GM12878 (cell line): ENCODE data around the gene FADS3. TPM values are rescaled to one million over a fixed set of nuclear protein-coding genes. Genes with fewer than 3 reads are reported as not detected.

ENCODE experiments used
- ATAC-seq: fragments of 200-7000 bp; cut with Tn5 transposase; 3 replicates; pipeline ENCODE4 v1.9.1; 2020; ENCODE audit warnings: mild to moderate bottlenecking, moderate library complexity
- BruUV-seq: library from RNA; stranded (reverse); fragments of 400-500 nt; replicated peaks from 2 replicates; lab custom pipeline; 2021; lab: Mats Ljungman, UMichigan
- CTCF ChIA-PET: fragments of 300-600 bp; sonication (Branson Sonifier 250); formaldehyde crosslinking; extraction: SDS; loops from one replicate; lab custom pipeline; 2021; ENCODE audit warnings: inconsistent platforms; lab: Yijun Ruan, JAX
- POLR2A ChIA-PET: fragments of 350-600 bp; formaldehyde crosslinking; extraction: SDS; loops from one replicate; lab custom pipeline; 2021; ENCODE audit warnings: inconsistent platforms; lab: Charles Lee
- RAD21 ChIA-PET: fragments of 300-600 bp; sonication (Branson Sonifier 250); formaldehyde crosslinking; loops from one replicate; lab custom pipeline; 2023; ENCODE audit warnings: antibody characterized with exemption; ENCODE audit not compliant: unreplicated experiment; lab: Charles Lee
- SMC1A ChIA-PET: fragments of 300-600 bp; sonication (Branson Sonifier 250); formaldehyde crosslinking; loops from one replicate; lab custom pipeline; 2023; ENCODE audit not compliant: unreplicated experiment, uncharacterized antibody; lab: Charles Lee
- DNase-seq: peaks from one replicate; pipeline ENCODE4 v3.0.0-alpha.2; 2011; ENCODE audit warnings: low read depth, low spot score
- FAIRE-seq: peaks from 3 replicates; lab custom pipeline; 2011; peaks lifted over from hg19 to GRCh38; lab: Jason Lieb, UNC
- H2AFZ ChIP-seq: 2 replicates; pipeline ENCODE4 v1.6.0; 2011; ENCODE audit warnings: low read depth, low read length, control low read depth; ENCODE audit not compliant: control insufficient read depth
- H3K27ac ChIP-seq: 2 replicates; pipeline ENCODE4 v1.5.1; 2011; ENCODE audit warnings: control low read depth; ENCODE audit not compliant: control insufficient read depth, insufficient read depth
- H3K27me3 ChIP-seq, 2 experiments: replicated peaks in 1 of 2; 2 replicates each; pipeline versions ENCODE4 v1.6.0 to v1.6.1; 2011; ENCODE audit warnings: low read length in 1 of 2; ENCODE audit not compliant: control insufficient read depth in 2 of 2, insufficient read depth in 2 of 2
- H3K36me3 ChIP-seq, 2 experiments: 2 replicates each; pipeline ENCODE4 v1.5.1; 2011; ENCODE audit warnings: low read length in 1 of 2; ENCODE audit not compliant: control insufficient read depth in 2 of 2, insufficient read depth in 2 of 2
- H3K4me1 ChIP-seq: 2 replicates; pipeline ENCODE4 v1.6.1; 2011; ENCODE audit warnings: mild to moderate bottlenecking, low read length, moderate library complexity, mixed read lengths; ENCODE audit not compliant: control insufficient read depth, insufficient read depth
- H3K4me2 ChIP-seq: 2 replicates; pipeline ENCODE4 v1.6.0; 2011; ENCODE audit warnings: control low read depth; ENCODE audit not compliant: control insufficient read depth, insufficient read depth
- H3K4me3 ChIP-seq: fragments of 200-600 bp; sonication (generic); 2 replicates; pipeline ENCODE4 v1.5.1; 2016
- H3K79me2 ChIP-seq: 2 replicates; pipeline ENCODE4 v1.6.0; 2011; ENCODE audit warnings: low read length; ENCODE audit not compliant: control insufficient read depth, insufficient read depth
- H3K9ac ChIP-seq: 2 replicates; pipeline ENCODE4 v1.8.0; 2011; ENCODE audit warnings: low read length, control low read depth, mixed read lengths; ENCODE audit not compliant: control insufficient read depth, insufficient read depth
- H3K9me3 ChIP-seq: replicated peaks from 3 replicates; pipeline ENCODE4 v1.5.1; 2011; ENCODE audit warnings: mild to moderate bottlenecking, low read length; ENCODE audit not compliant: control insufficient read depth, insufficient read depth
- H4K20me1 ChIP-seq: 2 replicates; pipeline ENCODE4 v1.6.0; 2011; ENCODE audit not compliant: control insufficient read depth, insufficient read depth
- CEBPB ChIP-seq, 2 experiments: fragments of 150-350 bp in 1 of 2; IDR thresholded peaks; 2 replicates each; pipeline ENCODE4 v1.6.1; 2012 to 2014; ENCODE audit warnings: low read depth in 2 of 2, low read length in 2 of 2, borderline replicate concordance in 1 of 2, inconsistent platforms in 1 of 2
- E2F8 ChIP-seq: fragments of 450-650 bp; IDR thresholded peaks from 2 replicates; pipeline ENCODE4 v1.6.1; 2018; ENCODE audit warnings: mild to moderate bottlenecking, low read depth, moderate library complexity; ENCODE audit not compliant: partially characterized antibody
- EP300 ChIP-seq, 2 experiments: fragments of 150-350 bp in 1 of 2; IDR thresholded peaks; 2 replicates each; pipeline ENCODE4 v1.6.1; 2011 to 2012; ENCODE audit warnings: low read depth in 2 of 2, low read length in 2 of 2, borderline replicate concordance in 1 of 2, improper control_type of control experiment in 1 of 2, inconsistent platforms in 1 of 2; ENCODE audit not compliant: control insufficient read depth in 1 of 2
- HDAC2 ChIP-seq: fragments of 200-600 bp; sonication (generic); IDR thresholded peaks from 2 replicates; pipeline ENCODE4 v1.6.1; 2017
- HDGF ChIP-seq: fragments of 450-650 bp; IDR thresholded peaks from 2 replicates; pipeline ENCODE4 v1.6.1; 2016; ENCODE audit warnings: antibody characterized with exemption
- NR2C1 ChIP-seq: fragments of 450-650 bp; IDR thresholded peaks from 2 replicates; pipeline ENCODE4 v1.6.1; 2017; ENCODE audit warnings: antibody characterized with exemption, mild to moderate bottlenecking, moderate library complexity
- SMAD1 ChIP-seq: fragments of 450-650 bp; IDR thresholded peaks from 2 replicates; pipeline ENCODE4 v1.6.1; 2018; ENCODE audit warnings: mild to moderate bottlenecking, low read depth; ENCODE audit not compliant: partially characterized antibody
- SUPT20H ChIP-seq: IDR thresholded peaks from 2 replicates; pipeline ENCODE4 v1.6.1; 2011; ENCODE audit warnings: low read depth, mild to moderate bottlenecking, low read length, moderate library complexity, borderline replicate concordance; ENCODE audit not compliant: control insufficient read depth
- TBL1XR1 ChIP-seq: IDR thresholded peaks from 2 replicates; pipeline ENCODE4 v1.6.1; 2012; ENCODE audit warnings: low read depth, low read length, improper control_type of control experiment
- TCF3 ChIP-seq: IDR thresholded peaks from 2 replicates; pipeline ENCODE4 v1.6.1; 2012; ENCODE audit warnings: low read depth, mild to moderate bottlenecking, low read length, borderline replicate concordance; ENCODE audit not compliant: insufficient read depth
- ZBTB33 ChIP-seq: fragments of 450-650 bp; IDR thresholded peaks from 2 replicates; pipeline ENCODE4 v1.6.1; 2017; ENCODE audit warnings: mild to moderate bottlenecking
- ZNF24 ChIP-seq: fragments of 450-650 bp; IDR thresholded peaks from 2 replicates; pipeline ENCODE4 v1.6.1; 2017; ENCODE audit warnings: antibody characterized with exemption, mild to moderate bottlenecking
- WGBS: methylation state at CpG from one replicate; pipeline ENCODE4 v1.1.6; 2016; ENCODE audit warnings: low lambda C conversion rate; ENCODE audit not compliant: insufficient replicate concordance, insufficient coverage; ENCODE audit errors: missing lambda C conversion rate; 5-methylcytosine and 5-hydroxymethylcytosine counted together
- in situ Hi-C: fragments of 300-500 bp; cut with MboI; formaldehyde crosslinking; loops from 9 replicates; pipeline ENCODE4 v1.14.3; 2018; ENCODE audit warnings: mixed read lengths
- intact Hi-C: fragments of 100-400 bp; cut with micrococcal nuclease; formaldehyde crosslinking; loops from one replicate; pipeline ENCODE4 v1.14.2; 2022; ENCODE audit not compliant: unreplicated experiment
- polyA plus RNA-seq, 11 experiments: library from polyadenylated mRNA; depleted of rRNA in 4 of 11; unstranded in 6 of 11; stranded (reverse) in 5 of 11; fragments of >200 nt; fragmentation: Nextera tagmentation in 4 of 11; fragmentation: Illumina TruSeq in 1 of 11; extraction: Ambion mirVana in 4 of 11; extraction: Trizol in 1 of 11; gene quantifications; 1 replicate in 1 of 11; 2 replicates in 10 of 11; pipeline versions ENCODE4 v1.2.1 to v1.2.3, GENCODE V29; 2011 to 2016; ENCODE audit warnings: inconsistent platforms in 2 of 11, missing spikeins in 2 of 11, low read depth in 1 of 11
- total RNA-seq, 4 experiments: library from RNA; depleted of rRNA in 3 of 4; stranded (reverse); fragments of >200 nt in 3 of 4; fragmentation: Illumina TruSeq in 1 of 4; extraction: Trizol in 1 of 4; gene quantifications; 2 replicates each; pipeline versions ENCODE4 v1.2.1 to v1.2.3, GENCODE V29; 2013 to 2021

Gene FADS3
- total and polyA plus RNA-seq, 10 of the 15 experiments (the other 5 are each of a cell fraction or from before 2014, with no cell fraction given): 0.23 to 8.1 (median 4.2) TPM

GRCh38 chr11:61912991-61913698 lies 21.8 kb upstream of the FADS3 start:
- Histone ChIP-seq H3K36me3 (no peaks in the 10 kb centered on the region), H3K9ac (no peak overlapping the region), H2AFZ (no peak overlapping the region), H3K4me1 (no peaks in the 10 kb centered on the region), H3K4me3 (no peak overlapping the region), H4K20me1 (no peaks in the 10 kb centered on the region), H3K27ac (no peak overlapping the region), H3K79me2 (no peaks in the 10 kb centered on the region), H3K4me2 (no peak overlapping the region), H3K27me3 (peaks cover 4 to 8% of the 10 kb centered on the region in 2 experiments; a peak in 3 of 4 replicates), H3K9me3 (no peaks in the 10 kb centered on the region)
- ChIA-PET SMC1A (interaction anchor here (0.8 kb wide), 1 partner anchor 16 kb away, joined by 3 read pairs; no protein-coding TSS in a partner anchor), CTCF (interaction anchor here (1.1 to 1.9 kb wide), 2 partner anchors 15 to 169 kb away, joined by 5 to 12 read pairs; no protein-coding TSS in a partner anchor), POLR2A (no interaction called here), RAD21 (no interaction called here)
- intact Hi-C loops (no loop called here), in situ Hi-C loops (no loop called here)
- whole genome bisulfite sequencing: 38% methylated on average over 17 of the region's 18 CpGs
- DNase-seq (no peak), FAIRE-seq (no peak), ATAC-seq (no peak)
- BruUV-seq: no TSS peak
- TF ChIP-seq ZNF24 (no peak), ZBTB33 (no peak), SUPT20H (no peak), CEBPB (IDR thresholded peaks at IDR 0.05; ENCODE audit: borderline replicate concordance in 1 of 2, low read depth in 2 of 2, low read length in 2 of 2) (no peak), E2F8 (no peak), SMAD1 (no peak), NR2C1 (no peak), TBL1XR1 (no peak), HDAC2 (no peak), EP300 (IDR thresholded peaks at IDR 0.05; ENCODE audit: borderline replicate concordance in 1 of 2, control insufficient read depth in 1 of 2, low read depth in 2 of 2, low read length in 2 of 2) (no peak), HDGF (no peak), TCF3 (no peak)
